Measurements from ENCODE around the gene RMC1. TPM values are rescaled to one million over a fixed set of nuclear protein-coding genes. Genes with fewer than 3 reads are reported as not detected.

Gene RMC1
- total and polyA plus RNA-seq, 2 of the 13 experiments (the other 11 are each of a cell fraction or from before 2014, with no cell fraction given) = 9.4 to 19.5 TPM

- DNase-seq (ENCODE audit: low spot score) = no peak
- Histone ChIP-seq H3K9me3 (ENCODE audit: low read length) (no peaks in the 10 kb centered on the region), H3K27ac (ENCODE audit: extremely low read length, insufficient read depth, low read length) (no peak overlapping the region), H3K36me3 (replicated peaks in 1 of 2; ENCODE audit: control insufficient read depth in 1 of 2, insufficient read depth in 2 of 2, low read length in 2 of 2) (no peaks in the 10 kb centered on the region; a peak in 1 of 5 replicates), H3K79me2 (ENCODE audit: insufficient read depth, low read length) (peaks cover 79% of the 10 kb centered on the region), H4K20me1 (ENCODE audit: insufficient read depth, low read length) (peaks cover 50% of the 10 kb centered on the region), H3K4me1 (ENCODE audit: insufficient read depth, low read length) (peaks cover 75% of the 10 kb centered on the region), H3K9ac (ENCODE audit: insufficient read depth, low read depth, low read length) (no peak overlapping the region), H3K4me2 (ENCODE audit: low read depth, low read length) (no peak overlapping the region; the same call in 1 of the 2 replicates), H2AFZ (ENCODE audit: low read length) (no peak overlapping the region), H3K27me3 (ENCODE audit: control insufficient read depth in 1 of 2, insufficient read depth in 2 of 2, low read length in 2 of 2) (no peaks in the 10 kb centered on the region; a peak in 1 of 5 replicates), H3K4me3 (replicated peaks in 1 of 3; ENCODE audit: insufficient read depth in 1 of 3, low read depth in 2 of 3, low read length in 3 of 3) (no peak overlapping the region)
- ChIA-PET POLR2A (no interaction called here), CTCF (ENCODE audit: low intra/inter-chr PET ratio, low total read pairs) (no interaction called here)
- in situ Hi-C loops (cut with HindIII; ENCODE audit: extremely low pct_ligation_motif_present, low pct_unique_long_range_greater_than_20kb) (no loop called here), intact Hi-C loops (cut with micrococcal nuclease; ENCODE audit: unreplicated experiment) (no loop called here)
- no peak for FAIRE-seq
- 95% methylated on average over 2 of the region's 2 CpGs for WGBS (ENCODE audit: low lambda C conversion rate)
- TF ChIP-seq MTF1 (CRISPR knock-in tag; IDR thresholded peaks at IDR 0.05) = no peak
- no peak for TF ChIP-seq ZNF558 (CRISPR knock-in tag; IDR thresholded peaks at IDR 0.05; ENCODE audit: borderline replicate concordance)
- no peak for TF ChIP-seq ZNF34 (CRISPR knock-in tag; IDR thresholded peaks at IDR 0.05; ENCODE audit: borderline replicate concordance)
- peak; percentile 93 for TF ChIP-seq ATF7 (IDR thresholded peaks at IDR 0.05)
- no peak for TF ChIP-seq ATF7 (CRISPR knock-in tag; IDR thresholded peaks at IDR 0.05)
- TF ChIP-seq ZNF678 (CRISPR knock-in tag; IDR thresholded peaks at IDR 0.05) = no peak
- TF ChIP-seq ZNF788 (CRISPR knock-in tag; IDR thresholded peaks at IDR 0.05; ENCODE audit: borderline replicate concordance) = no peak
- TF ChIP-seq KAT8 (CRISPR knock-in tag; IDR thresholded peaks at IDR 0.05) = no peak
- no peak for TF ChIP-seq NONO (IDR thresholded peaks at IDR 0.05)
- no peak for TF ChIP-seq NONO (CRISPR knock-in tag; conservative IDR thresholded peaks at IDR 0.05)
- TF ChIP-seq CREB1 (IDR thresholded peaks at IDR 0.05) = peak; percentile 61
- TF ChIP-seq CREB1 (CRISPR knock-in tag; IDR thresholded peaks at IDR 0.05) = no peak
- BruUV-seq (replicated peaks) = no TSS peak
- ATAC-seq = no peak
These were observed 46.5 kb upstream of the RMC1 start for GRCh38 chr18:23456835-23457234.

Data from HepG2 (cell line).